Kidney epithelial cell (primary cell): ENCODE measurements around the gene TMEM98. TPM values are rescaled to one million over a fixed set of nuclear protein-coding genes. Genes with fewer than 3 reads are reported as not detected.

Experiments used
- DNase-seq: peaks from one replicate; pipeline ENCODE4 v3.0.0-alpha.2; 2010; ENCODE audit warnings: low read depth
- H3K27me3 ChIP-seq: 2 replicates; pipeline ENCODE4 v1.6.0; 2011; ENCODE audit warnings: low read length; ENCODE audit not compliant: control insufficient read depth, insufficient read depth
- H3K36me3 ChIP-seq: 2 replicates; pipeline ENCODE4 v1.5.1; 2011; ENCODE audit warnings: low read length; ENCODE audit not compliant: control insufficient read depth, insufficient read depth
- H3K4me3 ChIP-seq: 2 replicates; pipeline ENCODE4 v1.5.1; 2011; ENCODE audit warnings: low read depth, mild to moderate bottlenecking, control low read depth, low read length
- total RNA-seq: library from RNA; depleted of rRNA; stranded (reverse); fragments of >200 nt; gene quantifications from 2 replicates; pipeline ENCODE4 v1.2.3, GENCODE V29; 2015
- TF ChIP-seq, protein P1 (sequence below): IDR thresholded peaks from 2 replicates; pipeline ENCODE4 v1.5.1; 2011; ENCODE audit warnings: mild to moderate bottlenecking, moderate library complexity, low read length, control low read depth, inconsistent platforms; ENCODE audit not compliant: insufficient read depth, poor library complexity, severe bottlenecking

TMEM98 gene
- total RNA-seq, 1 donor from 2014 or later = 81.1 TPM

- TF ChIP-seq, protein P1, sequence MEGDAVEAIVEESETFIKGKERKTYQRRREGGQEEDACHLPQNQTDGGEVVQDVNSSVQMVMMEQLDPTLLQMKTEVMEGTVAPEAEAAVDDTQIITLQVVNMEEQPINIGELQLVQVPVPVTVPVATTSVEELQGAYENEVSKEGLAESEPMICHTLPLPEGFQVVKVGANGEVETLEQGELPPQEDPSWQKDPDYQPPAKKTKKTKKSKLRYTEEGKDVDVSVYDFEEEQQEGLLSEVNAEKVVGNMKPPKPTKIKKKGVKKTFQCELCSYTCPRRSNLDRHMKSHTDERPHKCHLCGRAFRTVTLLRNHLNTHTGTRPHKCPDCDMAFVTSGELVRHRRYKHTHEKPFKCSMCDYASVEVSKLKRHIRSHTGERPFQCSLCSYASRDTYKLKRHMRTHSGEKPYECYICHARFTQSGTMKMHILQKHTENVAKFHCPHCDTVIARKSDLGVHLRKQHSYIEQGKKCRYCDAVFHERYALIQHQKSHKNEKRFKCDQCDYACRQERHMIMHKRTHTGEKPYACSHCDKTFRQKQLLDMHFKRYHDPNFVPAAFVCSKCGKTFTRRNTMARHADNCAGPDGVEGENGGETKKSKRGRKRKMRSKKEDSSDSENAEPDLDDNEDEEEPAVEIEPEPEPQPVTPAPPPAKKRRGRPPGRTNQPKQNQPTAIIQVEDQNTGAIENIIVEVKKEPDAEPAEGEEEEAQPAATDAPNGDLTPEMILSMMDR = no peak
- H3K4me3 ChIP-seq = no peak overlapping the region
- H3K36me3 ChIP-seq = peaks cover 4% of the 10 kb centered on the region
- DNase-seq = no peak
- no peaks in the 10 kb centered on the region for H3K27me3 ChIP-seq
Observed at GRCh38 chr17:32935726-32936125, 7.8 kb downstream of the TMEM98 start.

GRCh38 chr17:32936186-32936893, 8.4 kb downstream of the TMEM98 start:
- H3K36me3 ChIP-seq = peaks cover 4% of the 10 kb centered on the region
- no peaks in the 10 kb centered on the region for H3K27me3 ChIP-seq
- TF ChIP-seq, protein P1 = no peak
- no peak for DNase-seq
- no peak overlapping the region for H3K4me3 ChIP-seq

DNA sequence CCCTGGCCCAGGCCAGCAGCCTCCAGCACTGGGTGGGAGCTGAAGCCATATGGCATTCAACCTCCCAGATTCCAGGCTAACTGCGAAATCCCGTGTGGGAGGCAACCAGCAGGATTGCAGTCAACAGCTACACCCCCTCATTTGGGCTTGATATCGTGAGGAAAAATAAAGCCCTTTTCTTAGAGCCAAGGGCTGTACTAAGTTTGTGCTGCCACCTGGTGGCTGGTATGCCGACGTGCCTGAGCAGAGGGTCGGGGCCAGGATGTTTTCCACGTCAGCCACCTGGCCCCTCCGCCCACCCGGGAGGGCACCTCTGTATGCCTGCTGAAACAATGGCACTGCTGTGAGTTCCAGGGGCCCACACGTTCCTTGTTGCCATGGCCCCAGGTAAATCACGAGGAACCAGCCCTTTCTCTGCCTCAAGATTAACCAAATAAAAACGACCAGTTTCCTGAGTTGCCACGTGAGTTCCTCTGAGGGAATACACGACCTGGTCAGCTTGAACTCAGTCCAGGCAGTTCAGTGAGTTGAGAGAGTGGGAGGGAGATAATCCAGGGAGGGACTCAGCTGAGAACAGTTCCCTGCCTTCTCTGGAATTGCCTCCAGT, 9.0 kb downstream of the TMEM98 start:
- no peak overlapping the region for H3K4me3 ChIP-seq
- H3K27me3 ChIP-seq = no peaks in the 10 kb centered on the region
- H3K36me3 ChIP-seq = peaks cover 4% of the 10 kb centered on the region
- peak; percentile 39 for DNase-seq
- TF ChIP-seq, protein P1 = peak; percentile 85

- H3K27me3 ChIP-seq = no peaks in the 10 kb centered on the region
- H3K36me3 ChIP-seq = peaks cover 4% of the 10 kb centered on the region
- no peak overlapping the region for H3K4me3 ChIP-seq
- no peak for DNase-seq
- TF ChIP-seq, protein P1 = no peak
Observed at GRCh38 chr17:32940706-32941390, 12.9 kb downstream of the TMEM98 start.

- TF ChIP-seq, protein P1 = no peak
- H3K27me3 ChIP-seq = no peaks in the 10 kb centered on the region
- DNase-seq = no peak
Observed at GRCh38 chr17:32941419-32942032, 13.6 kb downstream of the TMEM98 start.

More at GRCh38 chr17:32941419-32942032, 13.6 kb downstream of the TMEM98 start:
- H3K36me3 ChIP-seq = peaks cover 4% of the 10 kb centered on the region
- H3K4me3 ChIP-seq = no peak overlapping the region
